HCT116 (cell line): ENCODE results near the gene NXPE4. TPM values are rescaled to one million over a fixed set of nuclear protein-coding genes. Genes with fewer than 3 reads are reported as not detected.

ENCODE experiments used
- ATAC-seq: fragments of 200-7000 bp; cut with Tn5 transposase; 2 replicates; pipeline ENCODE4 v1.9.1; 2020; ENCODE audit warnings: mild to moderate bottlenecking, moderate library complexity
- BruUV-seq: library from RNA; stranded (reverse); fragments of 400-500 nt; replicated peaks from 2 replicates; lab custom pipeline; 2021; lab: Mats Ljungman, UMichigan
- CTCF ChIA-PET: fragments of 300-600 bp; sonication (Branson Sonifier 250); formaldehyde crosslinking; loops from one replicate; lab custom pipeline; 2021; ENCODE audit warnings: antibody characterized with exemption; lab: Charles Lee
- POLR2A ChIA-PET: fragments of 300-600, 350-600 bp; sonication (Branson Sonifier 250); formaldehyde crosslinking; loops from one replicate; lab custom pipeline; 2021; ENCODE audit warnings: antibody characterized with exemption; lab: Charles Lee
- RAD21 ChIA-PET, 2 experiments: fragments of 300-600 bp; sonication (Branson Sonifier 250); formaldehyde crosslinking; loops; one replicate each; lab custom pipeline; 2023; ENCODE audit warnings: low total read pairs in 2 of 2; ENCODE audit not compliant: uncharacterized antibody in 2 of 2, unreplicated experiment in 2 of 2, low non-redundant PET in 1 of 2; lab: Charles Lee
- DNase-seq: peaks from one replicate; pipeline ENCODE4 v3.0.0-alpha.2; 2010; ENCODE audit warnings: low read depth, low spot score
- H2AFZ ChIP-seq: fragments of 200-600 bp; shearing (Covaris generic), sonication (generic); 2 replicates; pipeline ENCODE4 v1.6.1; 2017; ENCODE audit warnings: low read depth, mixed run types, mixed read lengths, antibody characterized with exemption, low read length; ENCODE audit not compliant: poor library complexity, severe bottlenecking
- H3K27ac ChIP-seq: 2 replicates; pipeline ENCODE4 v1.5.1; 2012; ENCODE audit warnings: low read depth, low read length
- H3K27me3 ChIP-seq: fragments of 200-600 bp; sonication (generic); 2 replicates; pipeline ENCODE4 v1.6.1; 2016; ENCODE audit warnings: mixed run types, low read length, mixed read lengths; ENCODE audit not compliant: insufficient read depth
- H3K36me3 ChIP-seq, 2 experiments: fragments of 200-500 bp in 1 of 2; fragments of 200-600 bp in 1 of 2; sonication (Bioruptor generic) in 1 of 2; sonication (generic) in 1 of 2; 2 replicates each; pipeline versions ENCODE4 v1.5.1 to v1.6.1; 2014 to 2016; ENCODE audit warnings: low read length in 2 of 2, inconsistent platforms in 1 of 2, mixed read lengths in 1 of 2, mixed run types in 1 of 2; ENCODE audit not compliant: insufficient read depth in 2 of 2, control insufficient read depth in 1 of 2
- H3K4me1 ChIP-seq, 2 experiments: fragments of 200-600 bp in 1 of 2; sonication (generic) in 1 of 2; 2 replicates each; pipeline versions ENCODE4 v1.5.1 to v1.6.1; 2012 to 2017; ENCODE audit warnings: low read length in 2 of 2, inconsistent platforms in 1 of 2, mild to moderate bottlenecking in 1 of 2, mixed read lengths in 1 of 2, mixed run types in 1 of 2, moderate library complexity in 1 of 2; ENCODE audit not compliant: insufficient read depth in 2 of 2, control insufficient read depth in 1 of 2
- H3K4me2 ChIP-seq: fragments of 200-600 bp; sonication (generic); 2 replicates; pipeline ENCODE4 v1.6.1; 2017; ENCODE audit warnings: mixed run types, low read length, mixed read lengths
- H3K4me3 ChIP-seq, 2 experiments: fragments of 200-600 bp in 1 of 2; sonication (generic) in 1 of 2; replicated peaks in 1 of 2; 2 replicates each; pipeline ENCODE4 v1.5.1; 2011 to 2016; ENCODE audit warnings: low read length in 2 of 2, control low read depth in 1 of 2, low read depth in 1 of 2, mild to moderate bottlenecking in 1 of 2, mixed read lengths in 1 of 2, mixed run types in 1 of 2
- H3K79me2 ChIP-seq: fragments of 200-600 bp; sonication (generic); 2 replicates; pipeline ENCODE4 v1.6.1; 2017; ENCODE audit warnings: mild to moderate bottlenecking, mixed run types, low read length, moderate library complexity, mixed read lengths; ENCODE audit not compliant: insufficient read depth
- H3K9ac ChIP-seq: fragments of 200-600 bp; sonication (generic); 2 replicates; pipeline ENCODE4 v1.6.1; 2016; ENCODE audit warnings: low read length, mixed read lengths
- H3K9me2 ChIP-seq: fragments of 200-600 bp; sonication (generic), shearing (Covaris generic); 2 replicates; pipeline ENCODE4 v1.6.1; 2017; ENCODE audit warnings: mixed run types, mild to moderate bottlenecking, moderate library complexity; ENCODE audit not compliant: insufficient read depth
- H3K9me3 ChIP-seq, 2 experiments: fragments of 200-500 bp in 1 of 2; fragments of 200-600 bp in 1 of 2; sonication (Bioruptor generic) in 1 of 2; sonication (generic) in 1 of 2; 2 replicates each; pipeline ENCODE4 v1.6.1; 2014 to 2017; ENCODE audit warnings: low read length in 2 of 2, mixed read lengths in 2 of 2, inconsistent platforms in 1 of 2, low read depth in 1 of 2, mild to moderate bottlenecking in 1 of 2, mixed run types in 1 of 2, moderate library complexity in 1 of 2; ENCODE audit not compliant: control insufficient read depth in 1 of 2, insufficient read depth in 1 of 2
- H4K20me1 ChIP-seq: fragments of 200-600 bp; sonication (generic), shearing (Covaris generic); 2 replicates; pipeline ENCODE4 v1.6.1; 2017; ENCODE audit warnings: mixed run types, mild to moderate bottlenecking, moderate library complexity; ENCODE audit not compliant: insufficient read depth
- ATF3 ChIP-seq: IDR thresholded peaks from 2 replicates; pipeline ENCODE4 v1.6.1; 2012
- ELF1 ChIP-seq: IDR thresholded peaks from 2 replicates; pipeline ENCODE4 v1.6.1; 2012; ENCODE audit warnings: low read depth, borderline replicate concordance
- EZH2phosphoT487 ChIP-seq: fragments of 200-600 bp; IDR thresholded peaks from 2 replicates; pipeline ENCODE4 v1.6.1; 2018; ENCODE audit warnings: antibody characterized with exemption, borderline replicate concordance
- FOSL1 ChIP-seq: IDR thresholded peaks from 2 replicates; pipeline ENCODE4 v1.6.1; 2012; ENCODE audit warnings: low read depth
- POLR2A ChIP-seq: IDR thresholded peaks from 2 replicates; pipeline ENCODE4 v1.7.0; 2011; ENCODE audit warnings: borderline replicate concordance; ENCODE audit not compliant: insufficient read depth, insufficient read length; ENCODE audit errors: extremely low read depth
- REST ChIP-seq: IDR thresholded peaks from 2 replicates; pipeline ENCODE4 v1.6.1; 2012; ENCODE audit warnings: low read depth
- SRF ChIP-seq: IDR thresholded peaks from 2 replicates; pipeline ENCODE4 v1.6.1; 2012; ENCODE audit warnings: low read depth
- YY1 ChIP-seq: IDR thresholded peaks from 2 replicates; pipeline ENCODE4 v1.6.1; 2011; ENCODE audit warnings: low read length, low read depth, moderate library complexity, mild to moderate bottlenecking; ENCODE audit not compliant: insufficient replicate concordance; ENCODE audit errors: extremely low read depth
- intact Hi-C: fragments of 100-400 bp; cut with micrococcal nuclease; formaldehyde crosslinking; loops from 2 replicates; pipeline ENCODE4 v1.10.0; 2022
- total RNA-seq: library from RNA; stranded (reverse); gene quantifications from one replicate; pipeline ENCODE4 v1.2.1, GENCODE V29; 2021; ENCODE audit not compliant: unreplicated experiment

The NXPE4 gene
- total RNA-seq, 1 experiment from 2014 or later, result not detected

- Histone ChIP-seq H3K9me2 (no peaks in the 10 kb centered on the region), H3K27me3 (no peaks in the 10 kb centered on the region), H3K9ac (no peak overlapping the region), H3K27ac (no peak overlapping the region), H2AFZ (no peak overlapping the region), H3K4me1 (no peaks in the 10 kb centered on the region), H3K9me3 (no peaks in the 10 kb centered on the region), H3K79me2 (no peaks in the 10 kb centered on the region), H3K4me3 (no peak overlapping the region), H4K20me1 (no peaks in the 10 kb centered on the region), H3K4me2 (no peak overlapping the region), H3K36me3 (no peaks in the 10 kb centered on the region)
- ChIA-PET RAD21 (no interaction called here), CTCF (no interaction called here), POLR2A (no interaction called here)
- no peak for DNase-seq
- TF ChIP-seq REST, result no peak
- TF ChIP-seq SRF, result no peak
- TF ChIP-seq POLR2A, result no peak
- no peak for TF ChIP-seq YY1
- no peak for TF ChIP-seq FOSL1
- no peak for TF ChIP-seq ATF3
- TF ChIP-seq EZH2phosphoT487, result no peak
- TF ChIP-seq ELF1, result no peak
- BruUV-seq, result no TSS peak
- intact Hi-C loops, result no loop called here
- no peak for ATAC-seq
Measured at GRCh38 chr11:114594703-114595102, 883 bp downstream of the NXPE4 start.
